Inflammatory macrophage treated with lipopolysaccharide for 4 hours (primary cell): ENCODE measurements around the gene CLSTN1.

Experiments used
- DNase-seq: peaks from one replicate; pipeline ENCODE4 v3.0.0-alpha.2; 2020

The CLSTN1 gene

GRCh38 chr1:9823943-9824701 is at the start of gene CLSTN1:
Gene CLSTN1 (minus strand): TSS chr1:9823965. CDS start chr1:9823733, 232 bp downstream.
- DNase-seq, result peak; percentile 62

GRCh38 chr1:9873385-9873784 is 49.6 kb upstream of the CLSTN1 start:
- no peak for DNase-seq

GRCh38 chr1:9872430-9873165 is 48.8 kb upstream of the CLSTN1 start:
- DNase-seq, result no peak

GRCh38 chr1:9871707-9872425 is 48.1 kb upstream of the CLSTN1 start:
- no peak for DNase-seq

- no peak for DNase-seq
These were observed 47.3 kb upstream of the CLSTN1 start for GRCh38 chr1:9871021-9871420.

GRCh38 chr1:9870572-9870971 is 46.8 kb upstream of the CLSTN1 start:
- DNase-seq, result no peak

- no peak for DNase-seq
These were observed 46.1 kb upstream of the CLSTN1 start for GRCh38 chr1:9869831-9870251.

- no peak for DNase-seq
These were observed 44.5 kb upstream of the CLSTN1 start for GRCh38 chr1:9868244-9868590.

- peak; percentile 71 for DNase-seq
These were observed 43.9 kb upstream of the CLSTN1 start for GRCh38 chr1:9867408-9868243.

- DNase-seq, result no peak
These were observed 43.1 kb upstream of the CLSTN1 start for GRCh38 chr1:9866836-9867235.

- DNase-seq, result no peak
These were observed 42.0 kb upstream of the CLSTN1 start for GRCh38 chr1:9865724-9866123.

GRCh38 chr1:9863371-9863770 is 39.6 kb upstream of the CLSTN1 start:
- no peak for DNase-seq

GRCh38 chr1:9861360-9861759 is 37.6 kb upstream of the CLSTN1 start:
- DNase-seq, result no peak

GRCh38 chr1:9860887-9861286 is 37.1 kb upstream of the CLSTN1 start:
- DNase-seq, result no peak

GRCh38 chr1:9859281-9860014 is 35.7 kb upstream of the CLSTN1 start:
- peak; percentile 21 for DNase-seq

GRCh38 chr1:9858293-9859035 is 34.7 kb upstream of the CLSTN1 start:
- DNase-seq, result peak; percentile 15

GRCh38 chr1:9855186-9855585 is 31.4 kb upstream of the CLSTN1 start:
- DNase-seq, result peak; percentile 24

GRCh38 chr1:9853249-9853595 is 29.5 kb upstream of the CLSTN1 start:
- DNase-seq, result peak; percentile 21

- peak; percentile 13 for DNase-seq
These were observed 28.9 kb upstream of the CLSTN1 start for GRCh38 chr1:9852410-9853248.

GRCh38 chr1:9852004-9852403 is 28.2 kb upstream of the CLSTN1 start:
- no peak for DNase-seq
